Activated gamma-delta T cell treated with anti-CD3 and anti-CD28 coated beads, Interleukin-2, amount 50 U/mL, for 16 hours (primary cell): ENCODE data around the gene PRKN.

ENCODE experiments used
- DNase-seq: peaks from one replicate; pipeline ENCODE4 v3.0.0-alpha.2; 2020; ENCODE audit warnings: low read depth

PRKN gene

DNA sequence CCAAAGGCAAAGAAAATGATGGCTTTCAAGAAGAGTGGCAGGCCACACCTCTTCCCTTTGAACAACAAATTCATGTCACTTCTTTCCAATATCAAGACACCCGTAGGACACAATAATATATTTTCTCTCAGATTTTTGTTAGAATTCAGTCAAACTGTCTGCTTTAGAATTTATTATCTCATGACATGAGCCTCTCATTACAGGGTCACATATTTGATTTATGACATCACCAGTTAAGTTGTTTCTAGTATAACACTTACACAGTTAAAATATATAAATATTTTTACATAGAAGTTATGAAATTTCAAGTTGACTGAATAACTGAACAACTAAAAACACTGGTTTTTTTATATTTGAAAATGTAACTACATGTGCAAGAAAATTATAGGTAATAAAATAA is 1133.2 kb downstream of the PRKN start:
- no peak for DNase-seq

- no peak for DNase-seq
These were observed 1136.5 kb downstream of the PRKN start for GRCh38 chr6:161590961-161591627.

DNA sequence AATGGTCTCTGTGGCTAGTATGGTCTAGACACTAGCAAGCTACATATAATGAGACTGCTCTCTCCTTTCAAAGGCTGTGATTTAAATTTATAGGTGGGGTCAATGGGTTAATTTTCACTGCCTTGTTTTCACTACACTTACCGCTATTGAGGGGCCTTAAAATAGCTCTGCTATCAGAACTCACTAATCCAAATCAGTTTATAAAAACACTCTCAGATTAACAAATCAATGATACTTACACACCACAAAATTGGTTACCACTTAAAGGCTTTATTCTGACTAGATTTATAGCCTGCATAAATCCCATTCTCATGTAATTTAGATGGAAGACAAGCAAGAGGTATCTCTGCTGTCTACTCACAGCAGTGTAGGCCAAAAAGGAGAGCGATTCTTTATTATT is 1140.7 kb downstream of the PRKN start:
- no peak for DNase-seq

DNA sequence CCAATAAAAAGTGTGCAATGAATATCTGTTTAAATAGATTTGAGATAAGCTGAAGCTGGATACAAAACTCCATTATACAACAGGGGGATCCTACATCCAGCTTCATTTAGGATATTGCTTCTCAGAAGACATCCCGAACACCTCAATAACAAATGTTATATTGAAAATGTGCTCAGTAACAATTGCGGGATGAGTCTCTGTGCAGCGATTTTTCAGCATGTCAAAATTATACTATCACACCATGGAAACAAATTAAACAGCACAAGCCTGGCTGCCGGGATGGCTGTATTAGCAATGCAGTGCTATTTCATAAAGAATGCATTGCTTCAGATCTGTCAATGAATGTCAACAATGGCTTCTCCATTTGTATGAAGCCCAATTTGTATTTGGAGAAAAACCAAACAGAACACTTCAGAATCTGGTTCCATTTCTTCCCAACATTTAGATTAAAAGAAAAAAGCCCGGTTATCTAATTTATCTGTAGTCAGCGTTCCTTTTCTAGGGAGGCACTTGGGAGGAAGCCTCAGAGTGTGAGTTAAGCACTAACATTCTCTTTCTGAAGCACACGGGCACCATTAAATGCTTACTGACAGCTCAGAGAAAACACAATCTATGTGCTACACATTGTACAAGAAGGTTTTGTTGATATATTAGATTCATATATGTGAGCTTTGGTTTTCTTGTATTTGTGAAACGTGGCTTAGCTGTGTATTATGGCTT is 1142.8 kb downstream of the PRKN start:
- no peak for DNase-seq

- no peak for DNase-seq
These were observed 1143.5 kb downstream of the PRKN start for GRCh38 chr6:161584051-161584450.

DNA sequence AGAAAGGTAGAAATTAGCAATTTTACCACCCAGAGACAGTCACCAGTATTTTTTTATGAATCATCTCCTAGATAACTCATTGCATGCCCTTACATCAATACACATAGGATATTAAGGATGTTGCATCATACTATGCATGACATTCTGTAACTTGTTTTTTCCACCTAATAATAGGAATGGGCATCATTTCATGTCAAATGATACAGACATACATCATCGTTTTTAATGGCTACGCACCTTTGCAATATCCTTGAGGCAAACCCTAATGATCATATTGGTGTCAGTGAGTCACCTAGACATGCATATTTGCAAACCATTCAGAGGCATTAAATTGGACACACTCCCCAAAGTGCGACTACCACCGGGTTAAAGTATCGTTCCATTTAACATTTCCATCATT is 1144.0 kb downstream of the PRKN start:
- no peak for DNase-seq

DNA sequence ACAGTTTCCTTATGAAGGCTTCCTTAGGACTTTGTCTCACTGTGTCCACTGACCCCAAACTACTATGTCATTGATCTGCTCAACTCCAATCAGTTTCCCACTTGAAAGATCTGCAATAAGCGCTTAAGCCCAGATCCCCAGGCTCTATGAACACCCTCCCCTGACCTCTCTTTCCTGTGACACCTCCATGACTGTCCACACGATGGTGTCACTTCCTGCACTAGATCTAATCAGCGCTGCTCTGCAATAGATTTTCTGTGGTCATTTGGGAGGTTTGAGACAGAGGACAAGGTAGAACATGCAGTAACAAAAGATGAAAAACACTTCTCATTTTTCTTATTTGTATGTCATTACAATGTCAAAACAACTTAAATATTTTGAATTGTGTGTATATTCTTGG is 1149.1 kb downstream of the PRKN start:
- DNase-seq: no peak

DNA sequence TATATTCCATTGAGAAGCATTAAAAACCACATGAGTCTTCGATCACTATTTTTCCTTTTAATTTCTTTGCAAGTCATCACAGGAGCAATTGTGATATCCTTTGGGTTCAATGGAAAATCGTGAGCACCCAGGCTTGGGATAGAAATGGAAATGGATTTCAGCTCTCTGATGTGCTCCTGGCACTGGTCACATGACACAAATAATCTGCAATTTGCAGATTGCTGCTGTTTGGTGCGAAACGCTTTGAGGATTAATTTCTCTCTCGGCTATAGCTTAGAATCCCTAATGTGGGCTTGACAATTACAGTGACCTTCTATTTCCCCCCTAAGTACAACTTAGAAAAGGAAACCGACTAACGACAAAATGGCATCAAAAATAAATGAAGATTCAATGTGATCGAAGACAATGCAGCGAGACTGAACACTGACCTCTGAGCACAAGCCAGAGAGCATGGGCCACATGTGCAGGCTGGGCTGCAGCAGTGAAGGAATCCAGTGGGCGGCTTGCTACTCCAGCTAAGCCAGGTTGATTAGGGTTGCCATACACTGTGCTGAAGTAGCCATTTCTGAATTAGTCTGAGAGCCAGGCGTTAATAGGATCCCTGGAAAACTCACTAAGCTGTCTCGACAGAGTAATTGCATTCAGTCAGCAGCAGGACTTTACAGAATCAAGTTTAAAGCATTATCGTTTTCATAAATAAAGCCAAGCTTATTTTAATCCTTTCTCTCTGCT is 1151.9 kb downstream of the PRKN start:
- DNase-seq: no peak

DNA sequence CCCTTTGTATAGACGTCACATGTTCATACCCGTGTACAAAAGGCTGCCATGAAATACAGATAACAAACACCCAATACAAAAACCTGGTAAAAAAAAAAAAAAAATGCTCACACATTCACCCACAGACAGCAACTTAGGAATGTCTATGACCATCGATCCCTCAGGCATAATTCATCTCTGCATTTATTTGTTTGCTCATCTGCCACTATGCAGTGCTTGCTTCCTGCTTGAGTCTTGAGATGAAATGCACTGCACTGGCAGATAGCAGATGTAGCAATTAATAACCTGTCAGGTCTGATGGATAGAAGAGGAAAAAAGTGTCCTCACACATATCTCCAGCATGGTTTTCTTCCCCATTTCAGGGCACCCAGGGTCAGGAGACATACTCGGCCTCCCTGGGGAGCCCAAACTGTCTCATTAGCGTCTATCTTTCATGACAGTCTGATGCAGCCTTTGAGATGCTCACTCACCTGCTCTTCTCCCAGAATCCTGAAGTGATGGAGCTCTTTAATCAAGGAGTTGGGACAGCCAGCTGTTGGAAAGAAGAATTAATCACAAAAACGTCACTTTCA is 1158.6 kb downstream of the PRKN start:
- no peak for DNase-seq

- DNase-seq: no peak
These were observed 1162.6 kb downstream of the PRKN start for GRCh38 chr6:161564952-161565351.

GRCh38 chr6:161561908-161562307 is 1165.7 kb downstream of the PRKN start:
- DNase-seq: no peak

DNA sequence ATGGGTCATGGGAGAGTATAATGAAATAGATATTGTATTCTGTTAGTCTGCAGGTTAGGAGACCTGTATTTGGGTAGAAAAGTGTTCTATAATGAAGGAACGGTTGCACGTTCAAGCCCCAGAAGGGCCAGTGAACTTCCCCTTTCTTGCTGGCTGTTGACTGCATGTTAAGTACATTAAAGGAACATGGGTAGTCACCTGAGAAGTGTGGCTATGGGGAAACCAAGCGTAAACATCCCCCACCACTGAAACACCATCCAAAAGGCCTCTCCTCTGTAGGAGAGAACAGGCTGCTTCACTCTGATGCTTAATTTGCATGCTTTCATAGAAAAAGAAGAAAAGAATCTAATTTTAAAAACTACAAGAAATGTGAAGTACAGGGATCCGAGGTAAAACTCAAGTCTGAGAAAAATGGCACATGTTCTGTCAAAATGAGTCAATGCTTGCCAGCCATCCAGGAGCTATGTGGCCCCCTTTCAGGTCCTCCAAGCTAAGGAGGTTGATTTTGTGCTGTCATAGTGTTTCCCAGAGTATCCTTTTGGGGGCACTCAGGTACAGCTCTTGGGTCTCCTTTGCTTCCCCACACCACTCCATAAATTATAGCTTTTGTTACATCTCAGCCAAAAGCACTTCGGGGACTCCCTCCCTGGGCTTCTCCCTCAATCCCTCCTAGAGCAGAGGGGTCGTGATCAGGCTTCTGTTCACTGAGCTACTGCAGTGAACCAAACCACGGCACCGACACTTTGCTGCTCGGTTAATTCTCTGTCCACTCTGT is 1170.0 kb downstream of the PRKN start:
- no peak for DNase-seq

DNA sequence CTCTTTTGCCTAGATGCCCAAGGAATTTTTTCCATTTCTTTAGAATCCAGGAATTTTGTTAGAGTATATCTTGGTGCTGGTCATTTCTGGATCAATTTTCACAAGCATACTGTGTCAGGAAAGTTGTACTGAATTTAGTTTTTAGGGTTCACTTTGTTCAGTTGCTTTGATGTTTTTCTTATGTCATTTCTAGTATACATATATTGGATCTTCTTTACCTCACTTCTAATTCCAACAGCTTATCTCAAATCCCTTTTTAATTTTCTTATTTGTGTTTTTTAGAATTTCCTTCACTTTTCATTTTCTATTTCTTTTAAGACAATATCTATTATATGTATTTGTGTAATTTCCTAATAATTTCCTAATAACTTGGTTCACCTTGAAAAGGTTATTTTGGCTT is 1172.7 kb downstream of the PRKN start:
- DNase-seq: no peak

GRCh38 chr6:161549977-161550655 is 1177.5 kb downstream of the PRKN start:
- no peak for DNase-seq

DNA sequence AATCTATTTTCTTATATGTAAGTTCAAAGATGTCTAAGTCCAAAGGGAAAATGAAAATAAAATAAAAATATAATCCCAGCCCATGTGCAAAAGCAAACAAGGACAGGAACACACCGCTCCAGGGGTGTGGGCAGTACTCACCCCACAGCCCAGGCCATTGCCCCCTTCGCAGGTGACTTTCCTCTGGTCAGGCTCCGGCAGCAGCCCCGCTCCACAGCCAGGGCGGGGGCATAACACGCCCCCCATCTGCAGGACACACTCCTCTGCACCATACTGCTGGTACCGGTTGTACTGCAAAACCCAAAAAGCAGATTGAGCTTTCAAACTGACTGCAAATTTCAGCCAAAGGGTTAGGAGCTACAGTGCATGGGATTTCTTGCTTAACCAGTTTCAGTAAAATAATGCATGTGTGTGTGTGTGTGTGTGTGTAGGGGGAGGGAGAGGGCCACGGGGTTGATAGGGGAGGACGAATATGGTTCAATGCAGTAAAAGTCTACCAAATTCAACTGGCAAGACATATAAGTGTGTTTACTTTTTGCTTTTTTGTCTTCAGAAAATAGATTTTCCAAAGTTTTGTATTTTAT is 1178.8 kb downstream of the PRKN start:
- no peak for DNase-seq

DNA sequence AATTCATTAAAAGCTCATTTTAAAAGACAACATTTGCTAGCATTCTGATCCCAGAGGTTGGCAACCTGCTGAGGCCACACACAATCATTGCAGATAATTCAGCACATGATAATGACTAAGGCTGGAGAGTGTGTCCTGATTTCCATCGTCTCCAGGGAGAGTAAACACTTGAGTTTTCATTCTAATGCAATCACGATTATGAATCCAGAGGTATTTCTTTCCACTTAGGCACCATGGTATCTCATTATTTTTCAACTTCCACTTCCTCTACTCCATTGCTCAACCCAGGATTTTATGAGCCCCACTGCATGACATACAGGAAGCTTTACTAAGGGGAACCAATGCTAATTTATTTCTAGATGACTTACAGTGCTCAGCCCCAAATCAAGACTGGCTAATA is 1179.9 kb downstream of the PRKN start:
- DNase-seq: no peak

DNA sequence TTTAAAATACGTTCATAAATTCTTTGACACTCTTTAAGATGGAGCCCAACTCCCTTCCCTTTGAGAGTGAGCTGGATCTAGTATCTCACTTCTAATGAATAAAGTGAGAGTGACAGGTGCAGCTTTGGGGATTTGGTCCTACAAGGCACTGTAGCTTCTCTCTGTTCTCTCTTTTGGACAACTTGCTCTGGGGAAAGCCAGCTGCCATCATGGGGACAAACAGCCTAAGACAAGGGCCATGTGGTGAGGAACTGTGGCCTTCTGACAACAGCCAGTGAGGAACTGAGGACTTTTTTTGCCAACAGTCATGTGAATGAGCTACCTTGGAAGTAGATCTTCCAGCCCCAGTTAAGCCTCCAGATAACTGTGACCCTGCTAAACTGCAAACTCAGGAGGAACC is 1180.9 kb downstream of the PRKN start:
- no peak for DNase-seq

DNA sequence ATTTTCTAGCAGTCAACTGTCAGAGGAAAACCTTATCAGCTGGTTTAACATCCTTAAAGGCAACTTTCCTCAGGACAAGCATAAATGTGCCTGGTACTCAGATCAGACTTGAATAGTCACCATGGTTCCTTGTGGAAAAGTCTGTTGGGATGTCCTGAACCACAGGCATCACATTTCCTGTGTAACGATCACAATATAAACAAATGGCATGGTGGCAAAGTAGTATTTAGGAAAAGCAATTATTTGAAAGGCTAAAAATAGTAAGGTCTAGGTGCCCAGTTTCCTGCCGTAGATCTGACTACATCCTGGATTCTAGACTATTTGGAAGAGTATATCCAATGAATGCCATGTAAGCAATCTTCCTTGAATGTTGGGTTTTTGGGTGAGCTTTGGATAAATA is 1181.8 kb downstream of the PRKN start:
- DNase-seq: no peak

DNA sequence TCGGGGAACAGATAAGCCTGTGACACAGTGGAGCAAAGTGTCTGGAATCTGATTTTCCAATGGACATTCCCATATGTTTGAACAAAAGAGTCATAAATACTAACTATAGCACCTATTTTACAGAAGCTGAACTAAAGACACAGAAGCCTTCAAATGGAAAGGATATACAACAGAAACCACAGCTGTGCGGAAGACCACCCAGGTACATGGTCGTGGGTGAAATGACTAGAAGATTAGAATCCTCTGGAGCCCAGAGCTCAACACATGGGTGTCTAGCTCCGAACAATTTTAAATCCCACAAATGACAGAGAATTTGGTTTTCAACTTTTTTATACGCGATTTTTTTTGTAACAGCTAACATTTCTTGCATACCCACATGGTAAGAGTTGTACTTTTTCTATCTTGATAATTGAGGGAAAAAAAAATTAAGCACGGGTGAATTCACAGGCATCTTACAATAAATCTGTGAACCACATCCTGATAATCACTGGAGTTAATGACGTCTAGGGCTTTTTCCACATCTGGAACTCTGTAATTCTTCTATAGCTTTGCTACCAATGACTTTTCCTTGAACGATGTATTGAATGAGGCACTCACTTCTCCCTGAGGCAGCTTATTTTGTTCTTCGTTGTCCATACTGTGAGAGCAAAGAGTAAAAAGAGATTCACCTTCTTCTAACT is 1182.6 kb downstream of the PRKN start:
- DNase-seq: no peak

DNA sequence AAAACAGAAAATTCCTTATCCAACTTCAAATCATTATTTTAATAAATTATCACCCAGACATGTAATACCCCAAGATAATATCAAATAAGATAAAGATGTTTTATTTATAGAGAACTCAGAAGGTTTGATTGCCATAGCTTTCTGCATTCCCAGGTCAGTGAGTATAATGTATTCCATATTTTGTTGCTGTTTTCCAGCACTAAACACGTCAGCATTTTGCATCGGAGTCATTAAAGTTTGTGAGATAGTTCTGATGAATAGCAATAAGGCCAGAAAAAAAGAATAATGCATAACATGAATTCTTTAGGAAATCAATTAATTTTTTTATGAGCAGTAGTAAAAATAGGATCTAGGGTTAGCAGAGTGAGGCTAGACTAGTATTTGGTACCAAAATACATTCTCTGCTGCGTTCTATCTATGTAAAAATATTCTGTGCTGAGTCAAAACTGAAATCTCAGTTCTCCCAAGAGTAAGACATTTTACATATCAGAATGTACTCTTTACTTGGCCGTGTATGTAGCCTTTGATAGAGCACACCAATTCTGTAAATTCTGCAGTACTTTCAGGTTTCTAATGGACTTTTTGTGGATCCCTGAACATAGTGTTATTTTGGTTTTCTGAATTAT is 1183.8 kb downstream of the PRKN start:
- no peak for DNase-seq
